Measurements from ENCODE around the gene KANSL1L. TPM values are rescaled to one million over a fixed set of nuclear protein-coding genes. Genes with fewer than 3 reads are reported as not detected.

KANSL1L gene
- total RNA-seq, 1 experiment from 2014 or later = 54.0 TPM

GRCh38 chr2:209990838-209991237, 180.4 kb downstream of the KANSL1L start:
- no TSS peak for BruUV-seq (replicated peaks)
- DNase-seq = no peak
- Mint-ChIP-seq H3K27me3 (ENCODE audit: unreplicated experiment) (no peaks in the 10 kb centered on the region), H3K9me3 (ENCODE audit: low read depth, unreplicated experiment) (no peaks in the 10 kb centered on the region), H3K27ac (ENCODE audit: unreplicated experiment) (no peak overlapping the region), H3K4me1 (ENCODE audit: low read depth, unreplicated experiment) (no peaks in the 10 kb centered on the region), H3K4me3 (ENCODE audit: low read depth, unreplicated experiment) (no peak overlapping the region), H3K36me3 (ENCODE audit: insufficient read depth, unreplicated experiment) (no peaks in the 10 kb centered on the region)
- TF ChIP-seq, protein P1, sequence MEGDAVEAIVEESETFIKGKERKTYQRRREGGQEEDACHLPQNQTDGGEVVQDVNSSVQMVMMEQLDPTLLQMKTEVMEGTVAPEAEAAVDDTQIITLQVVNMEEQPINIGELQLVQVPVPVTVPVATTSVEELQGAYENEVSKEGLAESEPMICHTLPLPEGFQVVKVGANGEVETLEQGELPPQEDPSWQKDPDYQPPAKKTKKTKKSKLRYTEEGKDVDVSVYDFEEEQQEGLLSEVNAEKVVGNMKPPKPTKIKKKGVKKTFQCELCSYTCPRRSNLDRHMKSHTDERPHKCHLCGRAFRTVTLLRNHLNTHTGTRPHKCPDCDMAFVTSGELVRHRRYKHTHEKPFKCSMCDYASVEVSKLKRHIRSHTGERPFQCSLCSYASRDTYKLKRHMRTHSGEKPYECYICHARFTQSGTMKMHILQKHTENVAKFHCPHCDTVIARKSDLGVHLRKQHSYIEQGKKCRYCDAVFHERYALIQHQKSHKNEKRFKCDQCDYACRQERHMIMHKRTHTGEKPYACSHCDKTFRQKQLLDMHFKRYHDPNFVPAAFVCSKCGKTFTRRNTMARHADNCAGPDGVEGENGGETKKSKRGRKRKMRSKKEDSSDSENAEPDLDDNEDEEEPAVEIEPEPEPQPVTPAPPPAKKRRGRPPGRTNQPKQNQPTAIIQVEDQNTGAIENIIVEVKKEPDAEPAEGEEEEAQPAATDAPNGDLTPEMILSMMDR (IDR thresholded peaks at IDR 0.05; ENCODE audit: unreplicated experiment) = no peak
- CTCF ChIA-PET = no interaction called here
- intact Hi-C loops (cut with micrococcal nuclease; ENCODE audit: unreplicated experiment) = no loop called here

- intact Hi-C loops (cut with micrococcal nuclease; ENCODE audit: unreplicated experiment) = no loop called here
- H3K27me3 Mint-ChIP-seq (ENCODE audit: unreplicated experiment) = no peaks in the 10 kb centered on the region
- no peaks in the 10 kb centered on the region for H3K36me3 Mint-ChIP-seq (ENCODE audit: insufficient read depth, unreplicated experiment)
- no TSS peak for BruUV-seq (replicated peaks)
- H3K27ac Mint-ChIP-seq (ENCODE audit: unreplicated experiment) = no peak overlapping the region
- no peaks in the 10 kb centered on the region for H3K9me3 Mint-ChIP-seq (ENCODE audit: low read depth, unreplicated experiment)
- DNase-seq = no peak
- no peaks in the 10 kb centered on the region for H3K4me1 Mint-ChIP-seq (ENCODE audit: low read depth, unreplicated experiment)
- H3K4me3 Mint-ChIP-seq (ENCODE audit: low read depth, unreplicated experiment) = no peak overlapping the region
- TF ChIP-seq, protein P1 (IDR thresholded peaks at IDR 0.05; ENCODE audit: unreplicated experiment) = no peak
- CTCF ChIA-PET = no interaction called here
These were observed 183.2 kb downstream of the KANSL1L start for GRCh38 chr2:209988010-209988409.

- Mint-ChIP-seq H3K9me3 (ENCODE audit: low read depth, unreplicated experiment) (no peaks in the 10 kb centered on the region), H3K27ac (ENCODE audit: unreplicated experiment) (no peak overlapping the region), H3K27me3 (ENCODE audit: unreplicated experiment) (no peaks in the 10 kb centered on the region), H3K4me3 (ENCODE audit: low read depth, unreplicated experiment) (no peak overlapping the region), H3K4me1 (ENCODE audit: low read depth, unreplicated experiment) (no peaks in the 10 kb centered on the region), H3K36me3 (ENCODE audit: insufficient read depth, unreplicated experiment) (no peaks in the 10 kb centered on the region)
- BruUV-seq (replicated peaks) = no TSS peak
- intact Hi-C loops (cut with micrococcal nuclease; ENCODE audit: unreplicated experiment) = no loop called here
- DNase-seq = no peak
- TF ChIP-seq, protein P1 (IDR thresholded peaks at IDR 0.05; ENCODE audit: unreplicated experiment) = no peak
- CTCF ChIA-PET = no interaction called here
These were observed 184.8 kb downstream of the KANSL1L start for GRCh38 chr2:209986415-209986814.

DNA sequence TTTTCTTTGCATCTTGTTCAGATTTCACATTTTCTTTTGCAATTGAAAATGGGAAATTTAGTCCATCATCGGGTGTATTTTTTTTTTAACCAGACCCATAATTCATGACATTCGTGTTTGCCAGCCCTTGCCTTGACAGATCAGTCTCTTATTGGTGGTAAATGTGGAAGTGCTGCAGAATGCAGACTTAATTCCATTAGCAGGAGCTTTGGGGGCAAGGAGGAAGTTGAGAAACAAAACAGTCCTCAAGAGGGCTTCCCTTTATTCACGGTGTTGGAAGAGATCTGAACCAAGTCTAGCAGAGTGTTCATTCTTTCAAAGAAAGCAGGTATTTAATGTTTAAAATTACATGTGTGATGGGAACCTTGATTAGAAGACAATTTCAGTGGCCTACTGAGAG, 185.3 kb downstream of the KANSL1L start:
- Mint-ChIP-seq H3K4me3 (ENCODE audit: low read depth, unreplicated experiment) (no peak overlapping the region), H3K4me1 (ENCODE audit: low read depth, unreplicated experiment) (peaks cover 1% of the 10 kb centered on the region), H3K36me3 (ENCODE audit: insufficient read depth, unreplicated experiment) (no peaks in the 10 kb centered on the region), H3K9me3 (ENCODE audit: low read depth, unreplicated experiment) (no peaks in the 10 kb centered on the region), H3K27me3 (ENCODE audit: unreplicated experiment) (no peaks in the 10 kb centered on the region), H3K27ac (ENCODE audit: unreplicated experiment) (no peak overlapping the region)
- intact Hi-C loops (cut with micrococcal nuclease; ENCODE audit: unreplicated experiment) = no loop called here
- TF ChIP-seq, protein P1 (IDR thresholded peaks at IDR 0.05; ENCODE audit: unreplicated experiment) = no peak
- no TSS peak for BruUV-seq (replicated peaks)
- CTCF ChIA-PET = no interaction called here
- DNase-seq = no peak

DNA sequence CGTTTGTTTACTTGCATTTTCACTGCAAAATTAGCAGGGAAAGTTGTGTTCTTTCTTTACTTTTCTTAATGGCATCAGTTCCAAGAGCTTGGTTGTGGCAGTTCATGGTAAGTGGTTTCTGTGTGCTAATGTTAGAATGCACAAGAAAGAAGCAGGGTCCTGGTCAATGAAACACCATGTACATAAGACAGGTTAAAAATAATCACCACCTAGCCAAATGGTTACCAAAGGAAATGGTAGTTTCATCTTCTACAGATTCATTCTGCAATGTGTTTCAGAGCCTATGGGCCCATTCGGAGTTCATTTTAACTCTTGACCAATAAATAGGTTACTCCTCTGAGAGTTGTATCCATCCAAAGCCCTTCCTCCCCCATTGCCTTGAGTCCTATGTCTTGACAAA, 186.9 kb downstream of the KANSL1L start:
- TF ChIP-seq, protein P1 (IDR thresholded peaks at IDR 0.05; ENCODE audit: unreplicated experiment) = no peak
- DNase-seq = no peak
- Mint-ChIP-seq H3K9me3 (ENCODE audit: low read depth, unreplicated experiment) (no peaks in the 10 kb centered on the region), H3K4me1 (ENCODE audit: low read depth, unreplicated experiment) (peaks cover 13% of the 10 kb centered on the region), H3K36me3 (ENCODE audit: insufficient read depth, unreplicated experiment) (no peaks in the 10 kb centered on the region), H3K4me3 (ENCODE audit: low read depth, unreplicated experiment) (no peak overlapping the region), H3K27me3 (ENCODE audit: unreplicated experiment) (no peaks in the 10 kb centered on the region), H3K27ac (ENCODE audit: unreplicated experiment) (no peak overlapping the region)
- intact Hi-C loops (cut with micrococcal nuclease; ENCODE audit: unreplicated experiment) = no loop called here
- no TSS peak for BruUV-seq (replicated peaks)
- CTCF ChIA-PET = no interaction called here
